ENCODE measurements around the gene PDE4D.

PDE4D gene

DNA sequence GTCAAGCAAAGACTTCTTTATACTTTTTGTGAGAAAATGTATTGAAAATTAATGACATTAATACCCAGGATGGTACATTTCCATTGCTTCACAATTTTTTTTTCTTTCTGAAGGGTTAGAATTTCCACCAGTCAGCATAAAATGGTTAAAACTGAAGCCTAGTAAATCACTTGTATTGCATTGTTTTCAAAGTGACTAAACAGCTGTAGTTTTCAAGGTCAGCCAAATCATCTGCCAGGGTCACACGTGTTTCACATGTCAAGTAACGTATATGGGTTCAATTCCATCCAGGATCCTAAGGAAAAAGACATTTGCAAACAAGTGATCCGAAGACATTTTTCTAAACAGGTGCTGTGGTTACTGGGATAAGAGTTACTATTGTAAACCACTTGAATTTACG, 736.5 kb downstream of the PDE4D start:
- no peak for DNase-seq

DNA sequence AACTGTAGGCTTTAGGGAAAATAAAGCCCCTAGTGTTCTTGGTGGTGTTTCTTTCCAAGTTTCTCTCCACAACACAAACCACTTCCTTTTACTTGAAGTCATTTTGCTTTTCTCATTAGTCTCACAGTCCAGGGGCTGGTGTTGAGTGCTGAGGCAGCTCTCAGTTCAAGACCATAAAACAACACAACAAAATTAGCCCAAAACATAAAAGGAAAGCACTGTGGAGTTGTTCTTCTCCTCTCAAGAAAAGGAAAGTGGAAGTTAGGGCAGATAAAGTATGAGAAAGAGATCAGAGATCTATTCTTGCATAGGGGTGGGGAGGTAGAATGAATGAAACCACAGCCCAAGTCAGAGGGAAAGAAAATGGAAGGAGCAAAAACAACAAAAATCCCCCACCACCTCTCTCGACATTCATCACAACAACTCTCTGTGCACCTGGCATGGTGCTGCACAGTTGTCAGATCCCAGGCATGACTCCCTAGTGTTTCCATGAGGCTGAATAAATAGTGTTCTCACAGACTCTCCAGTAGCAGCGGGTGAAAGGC, 740.8 kb downstream of the PDE4D start:
- DNase-seq = no peak

DNA sequence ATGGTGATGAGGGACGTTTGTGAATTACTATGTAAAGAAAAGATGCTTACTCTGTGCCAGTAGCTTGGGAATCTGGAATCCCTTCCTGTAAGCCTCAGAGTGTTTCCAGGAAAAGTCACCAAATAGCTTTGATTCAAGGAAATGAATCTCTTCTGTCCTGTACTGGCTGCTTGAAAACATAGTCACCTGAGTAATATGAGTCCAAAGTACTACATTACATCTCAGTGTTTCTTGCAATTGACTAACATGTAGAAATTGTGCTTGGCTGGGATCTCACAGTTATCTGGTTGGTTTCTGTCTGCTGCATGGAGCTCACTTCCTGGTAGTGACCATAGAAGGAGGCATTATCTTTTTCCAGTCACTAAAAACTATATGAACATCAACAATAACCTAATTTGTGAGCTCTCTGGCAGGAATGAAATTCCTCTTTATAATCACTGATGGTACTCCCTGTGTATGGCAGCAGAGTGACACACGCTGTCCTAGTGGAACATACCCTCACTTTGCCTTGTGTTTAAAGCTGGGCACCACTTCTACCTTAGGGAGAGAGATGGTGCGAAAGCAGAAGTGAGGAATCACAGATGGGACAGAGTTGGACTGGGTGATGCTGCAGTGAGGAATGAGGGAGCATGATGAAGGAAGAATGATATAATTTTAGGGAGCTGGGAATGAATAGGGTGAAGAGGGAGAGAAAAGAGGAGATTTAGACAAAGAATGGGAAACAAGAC, 742.2 kb downstream of the PDE4D start:
- DNase-seq = no peak

DNA sequence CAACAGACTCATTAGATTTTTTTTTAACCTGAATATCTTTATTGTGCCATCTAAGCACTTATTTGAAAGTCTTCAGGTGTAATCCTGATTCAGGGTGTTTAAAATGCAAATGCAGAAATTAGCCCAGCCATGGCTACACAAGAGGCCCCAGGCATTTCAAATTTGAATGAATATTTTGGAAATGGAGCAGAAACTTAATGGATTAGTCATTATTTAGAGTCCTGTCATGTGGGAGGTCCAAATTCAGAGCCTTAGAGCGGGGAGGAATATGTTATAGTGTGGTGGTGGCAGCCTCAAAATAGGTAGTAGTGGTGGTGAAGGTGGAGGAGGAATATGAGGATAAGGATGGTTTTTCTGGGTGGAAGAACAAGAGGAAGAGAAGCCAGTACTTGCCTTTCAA, 743.7 kb downstream of the PDE4D start:
- DNase-seq = no peak

DNA sequence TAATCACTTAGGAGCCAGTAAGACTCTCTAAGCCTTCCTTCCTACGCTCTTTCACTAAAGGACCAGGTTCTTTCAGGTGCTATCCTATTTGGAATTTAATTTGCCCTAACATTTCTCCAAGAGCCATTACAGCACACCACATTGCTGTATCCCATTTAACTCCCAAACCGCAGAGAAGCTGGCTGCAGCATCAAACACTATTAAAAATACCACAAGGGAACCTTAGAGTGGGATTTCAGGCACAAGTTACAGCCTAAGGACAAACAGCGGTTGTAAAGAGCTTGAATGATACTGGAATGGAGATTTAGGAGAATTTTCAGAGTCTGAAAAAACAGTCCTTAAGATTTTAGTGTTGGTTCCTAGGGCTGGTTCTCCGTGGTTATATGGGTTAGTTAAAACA, 744.3 kb downstream of the PDE4D start:
- DNase-seq = peak; percentile 72

DNA sequence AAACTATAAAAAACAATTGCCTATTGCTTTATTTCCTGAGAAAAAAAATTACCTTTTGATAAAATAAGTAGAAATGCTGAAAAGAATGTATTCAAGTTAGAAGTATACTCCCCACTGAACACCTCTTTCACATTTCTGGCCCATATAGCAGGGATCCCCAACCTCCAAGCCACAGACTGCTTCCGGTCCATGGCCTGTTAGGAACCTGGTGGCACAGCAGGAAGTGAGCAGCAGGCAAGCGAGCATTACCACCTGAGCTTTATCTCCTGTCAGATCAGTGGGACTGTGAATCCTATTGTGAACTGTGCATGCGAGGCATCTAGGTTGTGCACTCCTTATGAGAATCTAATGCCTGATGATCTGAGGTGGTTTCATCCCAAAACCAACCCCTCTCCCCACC, 746.8 kb downstream of the PDE4D start:
- no peak for DNase-seq

DNA sequence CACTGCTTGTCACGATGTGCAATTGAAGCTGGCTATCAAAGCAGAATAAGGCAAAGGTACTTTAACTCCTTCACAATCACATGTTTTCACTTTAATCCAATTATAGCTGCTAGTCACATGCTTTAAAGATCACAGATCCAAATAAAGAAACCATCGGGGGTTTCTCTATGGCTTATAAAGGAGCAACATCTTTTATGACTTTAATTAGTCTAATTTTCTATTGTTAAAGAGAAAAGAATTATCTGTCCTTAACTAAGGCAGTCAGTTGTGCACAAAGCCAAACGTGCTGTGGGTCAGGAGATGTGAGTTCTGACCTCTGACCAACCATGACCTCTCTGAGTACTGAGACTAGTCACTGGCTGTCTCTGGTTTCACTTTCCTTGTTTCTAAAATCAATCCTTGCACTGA, 749.6 kb downstream of the PDE4D start:
- DNase-seq = no peak

DNA sequence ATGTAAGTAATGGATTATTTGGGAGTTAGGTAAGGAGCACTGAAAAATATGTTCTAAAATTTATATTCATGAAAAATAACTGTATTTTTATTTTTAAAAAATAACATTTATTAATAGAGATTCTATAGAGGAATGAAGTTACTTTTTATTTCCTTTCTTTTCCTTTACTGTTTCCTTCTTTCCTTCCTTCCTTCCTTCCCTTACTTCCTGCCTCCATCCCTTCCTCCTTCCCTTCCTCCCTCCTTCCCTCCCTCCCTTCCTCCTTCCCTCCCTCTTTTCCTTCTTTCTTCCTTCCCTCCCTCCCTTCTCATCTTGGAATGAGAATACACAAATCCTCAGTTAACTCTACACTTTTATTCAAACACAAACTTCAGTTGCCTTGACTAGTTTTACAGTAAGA, 750.6 kb downstream of the PDE4D start:
- no peak for DNase-seq

DNA sequence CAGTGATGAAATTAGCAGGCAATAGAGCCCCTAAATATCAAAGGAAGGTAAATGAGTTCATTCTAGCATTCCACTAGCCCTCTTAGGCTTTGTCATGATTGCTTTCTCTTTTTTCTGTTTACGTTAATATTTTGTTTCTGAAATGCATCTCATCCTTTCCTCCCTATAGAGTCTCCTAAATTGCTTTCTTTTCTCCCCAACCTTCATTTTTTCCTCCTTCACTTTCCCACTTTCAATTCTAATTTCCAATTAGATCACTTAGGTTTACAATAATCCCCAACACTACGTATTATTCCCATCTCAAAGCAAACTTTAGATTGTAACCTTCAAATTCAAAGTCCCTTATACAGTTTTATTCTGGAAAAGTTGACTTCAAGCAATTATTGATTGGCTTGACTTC, 751.4 kb downstream of the PDE4D start:
- no peak for DNase-seq

DNA sequence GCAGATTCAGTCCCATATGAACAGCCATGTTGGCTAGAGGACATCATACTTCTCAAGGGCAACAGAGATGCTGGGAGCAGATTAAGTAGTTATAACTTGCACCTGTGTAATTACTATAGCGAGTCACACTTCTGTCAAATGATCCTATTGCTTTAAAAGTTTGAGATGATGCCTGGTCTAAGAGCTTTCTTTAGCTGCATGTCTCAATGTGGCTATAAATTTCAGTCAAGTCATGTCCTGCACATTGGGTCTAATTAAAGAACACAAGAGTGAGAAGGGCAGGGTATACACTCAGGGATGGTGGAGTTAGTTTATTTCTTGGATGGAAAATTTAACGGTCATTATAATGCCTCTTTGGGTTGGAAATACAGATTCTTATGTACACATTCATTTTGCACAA, 753.4 kb downstream of the PDE4D start:
- DNase-seq = no peak

DNA sequence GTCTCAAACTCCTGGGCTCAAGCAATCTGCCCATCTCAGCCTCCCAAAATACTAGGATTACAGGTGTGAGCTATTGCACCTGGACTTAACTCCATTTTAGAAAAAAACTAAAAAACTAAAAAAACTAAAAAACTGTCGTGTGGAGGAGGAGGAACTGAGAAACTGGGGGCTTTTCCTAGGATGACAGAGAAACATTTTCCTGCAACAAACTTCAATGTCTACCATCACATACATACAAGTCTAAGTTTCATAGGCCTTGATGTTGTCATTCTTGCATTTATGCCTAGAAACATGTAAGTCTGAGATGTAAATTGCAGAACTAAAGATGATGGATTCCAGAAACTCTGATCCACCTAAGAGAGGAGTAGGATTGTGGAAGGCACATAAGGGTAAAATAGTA, 753.8 kb downstream of the PDE4D start:
- DNase-seq = no peak

DNA sequence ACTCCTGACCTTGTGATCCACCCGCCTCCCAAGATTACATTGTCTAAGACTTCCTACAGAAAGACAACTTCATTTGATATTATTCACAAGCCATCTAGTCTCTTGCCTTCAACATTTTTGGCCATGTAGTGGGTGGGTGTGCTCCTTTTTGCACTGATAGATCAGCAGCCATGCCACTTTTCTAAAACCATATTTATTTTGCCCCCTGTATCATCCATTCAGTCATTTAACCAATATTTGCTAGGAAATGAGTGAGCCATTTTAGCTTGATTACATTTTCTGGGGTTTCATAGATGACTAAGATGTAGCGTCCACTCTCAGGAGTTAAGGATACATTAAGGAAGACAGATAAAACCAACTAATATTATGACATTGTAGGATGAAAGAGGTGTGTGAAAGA, 755.0 kb downstream of the PDE4D start:
- no peak for DNase-seq

DNA sequence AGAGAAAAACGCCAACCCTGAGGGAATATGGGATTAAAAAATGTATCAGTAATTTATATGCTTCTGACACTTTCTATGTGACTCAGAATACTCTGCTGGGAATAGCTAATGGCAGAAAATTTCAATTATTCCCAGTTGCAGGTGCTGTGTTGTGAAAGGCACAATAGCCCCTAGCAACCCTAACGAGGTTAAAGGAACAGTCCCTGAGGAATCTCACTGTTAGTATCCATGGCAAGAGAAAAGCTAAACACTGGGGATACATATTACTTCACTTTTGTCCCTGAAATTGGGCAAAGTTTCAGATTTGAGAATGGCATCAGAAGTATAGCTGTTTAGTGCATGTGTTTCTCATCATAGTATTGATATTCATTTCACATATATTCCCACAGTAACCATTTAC, 755.7 kb downstream of the PDE4D start:
- no peak for DNase-seq

DNA sequence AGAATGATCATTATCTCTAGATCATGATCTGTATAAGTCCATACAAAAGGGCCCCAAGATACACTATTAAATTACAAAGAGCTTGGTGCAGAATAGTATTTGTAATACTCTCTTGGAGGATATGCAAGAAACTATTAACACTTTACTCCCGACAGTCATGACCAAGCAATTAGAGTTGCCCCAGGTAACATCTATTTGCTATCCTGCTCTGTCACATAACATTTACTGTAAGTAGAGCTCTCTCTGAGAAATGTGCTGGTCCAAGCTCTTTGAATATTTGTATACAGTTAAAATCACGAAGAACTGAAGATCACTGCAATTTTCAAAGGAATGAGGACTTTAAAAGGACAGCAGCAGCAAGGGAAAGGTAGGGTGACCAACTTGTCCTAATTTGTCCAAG, 757.0 kb downstream of the PDE4D start:
- DNase-seq = no peak

DNA sequence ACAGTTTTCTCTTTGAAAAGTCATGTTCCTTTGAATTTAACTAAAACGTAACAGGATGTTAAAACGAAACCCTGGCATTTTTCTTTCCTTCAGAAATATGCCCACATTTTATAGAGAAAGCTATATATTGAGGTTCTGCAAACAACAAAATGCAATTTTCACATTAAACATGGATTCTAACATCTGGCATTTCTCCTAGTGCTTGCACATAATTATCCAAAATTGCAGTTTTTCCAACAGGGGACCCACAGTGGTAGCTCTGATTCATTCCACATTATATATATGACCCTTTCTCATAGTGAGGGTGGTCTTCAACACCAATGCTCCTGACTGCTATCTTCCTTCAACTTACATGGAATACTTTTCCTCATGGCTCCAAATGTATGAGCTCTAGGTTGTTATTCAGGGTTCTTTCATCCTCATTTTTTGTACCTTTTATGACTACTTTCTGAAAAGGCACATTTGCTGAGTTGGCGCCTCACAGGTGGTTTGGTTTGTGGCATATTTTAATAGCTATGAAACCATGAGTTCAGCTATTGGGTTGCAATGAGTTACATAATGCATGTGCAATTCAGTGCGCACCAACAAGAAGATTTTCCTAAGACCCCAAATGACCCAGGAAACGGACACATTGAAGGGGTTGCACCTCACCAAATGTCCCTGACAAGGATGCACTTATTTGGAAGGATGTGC, 758.9 kb downstream of the PDE4D start:
- DNase-seq = no peak

DNA sequence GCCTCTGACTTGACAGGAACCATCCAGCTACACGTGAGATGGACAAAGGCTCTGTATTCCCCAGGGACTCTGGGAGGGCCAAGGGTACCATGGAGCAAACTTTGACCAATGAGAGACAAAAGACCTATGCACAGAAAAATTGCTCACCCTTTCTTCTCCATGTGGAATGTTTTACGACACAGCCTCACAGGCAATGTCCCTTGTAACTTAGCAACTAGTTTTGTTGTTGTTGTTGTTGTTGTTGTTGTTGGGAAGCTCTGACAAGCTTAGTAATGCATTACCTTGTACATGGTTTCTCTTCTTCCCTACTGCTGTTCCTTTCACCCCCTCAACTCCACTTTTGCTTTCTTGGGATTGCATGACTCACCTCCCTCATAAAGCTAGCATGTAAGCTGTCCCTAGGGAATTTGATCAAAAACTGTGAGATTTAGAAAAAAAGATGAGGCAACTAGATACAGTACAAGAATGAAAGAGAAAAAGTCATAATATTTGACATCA, 759.7 kb downstream of the PDE4D start:
- DNase-seq = no peak

DNA sequence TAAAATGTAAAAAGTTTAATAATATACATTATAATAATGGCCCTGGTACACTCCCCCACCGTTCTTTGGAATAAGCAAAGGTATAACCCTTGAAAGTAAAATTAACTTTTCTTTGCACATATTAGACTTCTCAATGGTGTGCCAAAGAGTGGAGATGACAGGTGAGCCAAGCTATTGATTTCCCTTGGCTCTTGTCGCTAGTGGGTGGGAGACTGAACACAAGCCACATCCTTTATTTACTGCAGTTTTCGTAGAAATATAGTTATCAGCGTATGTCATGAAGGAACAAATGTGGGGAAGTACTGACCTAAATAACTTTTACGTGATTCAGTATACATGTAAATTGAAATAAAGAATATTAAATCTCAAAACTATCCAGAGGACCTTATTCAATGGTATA, 761.4 kb downstream of the PDE4D start:
- DNase-seq = no peak

DNA sequence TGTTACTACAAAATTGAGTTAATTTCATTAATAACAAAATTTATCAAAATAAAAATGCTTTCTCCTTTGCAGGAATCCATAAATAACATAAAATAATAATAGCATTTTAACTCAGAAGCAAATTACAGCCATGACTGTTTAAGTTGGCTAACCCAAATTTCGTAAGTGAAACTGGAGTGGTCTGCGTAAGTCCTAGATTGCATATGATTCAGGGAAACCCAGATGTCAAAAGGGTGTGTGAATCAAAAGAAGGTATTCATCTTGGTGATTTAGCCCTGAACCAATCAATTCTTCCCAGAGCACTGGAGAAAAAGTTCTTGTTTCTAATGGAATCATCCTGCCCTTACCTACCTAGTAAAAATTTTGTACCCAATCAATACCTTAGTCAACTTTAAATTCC, 763.1 kb downstream of the PDE4D start:
- DNase-seq = no peak

DNA sequence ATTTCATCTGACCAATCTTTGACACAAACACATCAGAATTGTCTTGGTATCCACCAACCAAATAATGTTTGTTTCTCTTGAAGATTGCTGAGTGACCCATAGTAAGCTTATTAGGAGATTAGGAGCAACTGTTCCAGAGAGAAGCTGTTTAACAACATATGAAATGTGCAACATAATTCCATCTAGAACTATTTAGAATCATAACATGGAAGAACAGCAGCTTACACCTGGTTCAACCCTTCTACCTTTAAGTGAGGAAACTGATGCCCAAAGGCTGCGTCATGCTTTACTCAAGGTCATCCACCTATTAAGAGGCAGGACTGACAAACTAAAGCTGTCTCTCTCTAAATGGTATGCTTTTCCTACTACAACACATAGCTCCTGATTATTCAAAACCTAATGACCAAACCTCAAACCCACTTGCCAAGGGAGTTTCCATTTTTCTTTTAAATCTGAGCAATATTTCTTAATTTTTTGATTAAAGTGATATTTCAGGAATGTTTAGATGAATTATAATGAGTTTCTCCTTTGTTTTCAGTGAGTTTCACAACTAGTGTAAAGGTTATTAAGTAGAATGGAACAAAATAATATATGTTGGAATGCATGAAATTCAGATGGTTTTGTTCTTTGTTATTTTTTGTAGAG, 764.8 kb downstream of the PDE4D start:
- DNase-seq = no peak

DNA sequence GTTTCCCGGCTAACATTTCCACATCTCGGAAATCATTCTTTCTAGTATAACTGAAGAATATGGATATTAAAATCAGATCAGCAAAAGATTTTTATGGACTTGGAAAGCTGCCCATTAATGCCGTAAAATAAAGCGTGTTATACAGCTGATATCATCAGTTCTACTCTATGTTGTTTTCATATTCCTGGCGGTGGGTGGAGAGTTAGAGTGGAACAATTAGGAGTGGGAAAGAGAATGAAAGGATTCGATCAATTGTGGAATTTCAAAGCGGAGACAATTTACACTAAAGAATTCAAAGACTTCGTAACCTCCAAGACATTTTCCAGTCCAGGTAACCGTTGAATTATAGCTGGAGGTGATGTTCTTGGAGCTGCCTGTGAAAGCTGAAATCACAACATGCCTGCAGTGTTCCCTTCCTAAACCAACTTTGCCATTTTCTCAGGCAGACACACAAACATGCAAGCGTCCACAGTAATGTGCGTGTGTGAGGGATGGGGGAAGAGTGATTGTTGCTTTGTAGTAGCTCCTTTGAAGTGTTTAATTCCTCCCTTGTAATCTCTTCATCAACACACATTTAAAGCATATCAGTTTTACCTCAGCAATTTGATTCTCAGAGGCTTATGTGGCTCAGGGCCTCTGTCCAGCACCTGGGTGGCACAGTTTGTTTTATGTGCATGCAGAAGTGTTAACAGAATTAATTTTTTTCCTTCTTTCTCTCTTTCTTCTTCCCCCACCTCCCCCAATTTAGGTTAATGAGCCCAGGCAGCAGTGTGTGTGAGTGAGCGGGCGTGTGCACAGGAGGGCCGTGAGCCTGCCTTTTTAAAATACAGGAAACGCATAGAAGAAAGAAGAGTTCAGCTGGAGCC, 766.6 kb downstream of the PDE4D start:
- DNase-seq = no peak

DNA sequence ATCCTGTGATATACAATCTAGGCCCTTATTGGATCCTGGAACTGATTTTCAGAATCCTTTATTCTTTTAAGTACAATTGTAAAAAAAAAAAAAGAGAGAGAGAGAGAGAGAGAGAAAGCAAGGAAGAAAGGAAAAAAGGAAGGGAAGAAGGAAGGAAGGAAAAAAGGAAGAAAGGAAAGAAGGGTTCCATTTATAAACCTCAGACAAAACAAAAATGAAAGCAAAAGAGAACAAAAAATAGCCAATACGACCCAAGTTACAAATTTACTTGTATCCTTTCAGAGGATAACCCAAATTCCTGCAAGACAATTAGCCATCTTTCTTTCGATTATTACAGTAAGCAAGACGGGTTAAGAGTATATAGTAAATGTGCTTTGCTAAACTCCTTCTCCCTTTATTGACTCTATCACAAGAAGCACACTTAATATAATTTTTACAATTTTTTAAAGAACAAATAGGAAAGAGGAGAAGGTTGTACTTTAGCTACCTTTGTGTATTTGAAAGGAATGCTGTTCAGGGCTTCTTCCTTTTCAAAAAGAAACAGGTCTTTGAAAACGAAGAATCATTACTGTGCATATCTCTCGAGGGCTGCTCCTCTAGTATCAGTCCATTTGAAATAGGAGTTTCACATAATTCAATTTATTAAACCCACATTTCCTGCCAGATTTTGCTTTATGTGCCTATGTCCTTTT, 767.4 kb downstream of the PDE4D start:
- DNase-seq = no peak
